GM18867 (cell line): ENCODE results near the gene STN1.
A peak's percentile ranks its signal among the peaks of the same experiment; 100 is the strongest.

Source experiments
- ATAC-seq: cut with Tn5 transposase; IDR thresholded peaks from one replicate; pipeline ENCODE4 v1.9.1; 2021; ENCODE audit warnings: mild to moderate bottlenecking, moderate library complexity; ENCODE audit not compliant: unreplicated experiment

The STN1 gene

DNA sequence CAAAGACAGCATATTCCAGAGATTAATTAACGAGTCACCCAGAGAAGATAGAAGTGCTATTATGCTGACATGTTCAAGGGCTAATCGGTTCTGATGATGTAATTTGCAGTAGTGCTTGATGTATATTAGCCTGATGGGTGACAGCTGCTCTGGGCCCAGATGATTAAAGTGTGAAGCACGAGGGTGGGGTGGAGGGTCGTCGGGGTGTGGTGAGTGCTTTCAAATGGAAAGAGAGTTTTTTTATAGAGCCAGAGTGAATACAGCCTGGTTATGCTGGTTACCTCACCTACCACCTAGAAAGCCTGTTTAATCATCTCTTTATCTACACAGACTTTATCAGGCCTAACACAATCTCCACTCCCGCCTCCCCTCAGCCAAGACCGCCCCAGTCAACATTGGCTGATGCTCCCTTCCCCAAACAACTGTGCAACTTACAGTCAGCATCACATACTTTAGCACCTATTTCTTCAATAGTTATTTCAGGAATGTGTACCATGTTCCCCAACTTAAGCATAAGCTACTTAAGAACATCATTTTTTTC lies 11.5 kb upstream of the STN1 start:
- no peak for ATAC-seq

DNA sequence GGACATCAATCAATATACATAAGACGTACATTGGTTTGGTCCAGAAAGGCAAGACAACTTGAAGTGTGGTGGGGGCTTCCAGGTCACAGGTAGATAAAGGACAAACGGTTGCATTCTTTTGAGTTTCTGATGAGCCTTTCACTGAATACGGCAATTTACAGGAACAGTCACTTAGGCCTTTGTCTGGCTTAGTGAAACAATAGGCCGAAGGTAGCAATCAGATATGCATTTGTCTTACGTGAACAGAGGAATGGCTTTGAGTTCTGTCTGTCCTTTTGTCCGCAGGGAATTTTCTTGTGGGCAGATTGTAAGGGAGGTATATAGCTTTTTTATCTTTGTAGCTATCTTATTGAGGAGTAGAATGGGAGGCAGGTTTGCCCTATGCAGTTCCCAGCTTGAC lies 10.8 kb upstream of the STN1 start:
- no peak for ATAC-seq

DNA sequence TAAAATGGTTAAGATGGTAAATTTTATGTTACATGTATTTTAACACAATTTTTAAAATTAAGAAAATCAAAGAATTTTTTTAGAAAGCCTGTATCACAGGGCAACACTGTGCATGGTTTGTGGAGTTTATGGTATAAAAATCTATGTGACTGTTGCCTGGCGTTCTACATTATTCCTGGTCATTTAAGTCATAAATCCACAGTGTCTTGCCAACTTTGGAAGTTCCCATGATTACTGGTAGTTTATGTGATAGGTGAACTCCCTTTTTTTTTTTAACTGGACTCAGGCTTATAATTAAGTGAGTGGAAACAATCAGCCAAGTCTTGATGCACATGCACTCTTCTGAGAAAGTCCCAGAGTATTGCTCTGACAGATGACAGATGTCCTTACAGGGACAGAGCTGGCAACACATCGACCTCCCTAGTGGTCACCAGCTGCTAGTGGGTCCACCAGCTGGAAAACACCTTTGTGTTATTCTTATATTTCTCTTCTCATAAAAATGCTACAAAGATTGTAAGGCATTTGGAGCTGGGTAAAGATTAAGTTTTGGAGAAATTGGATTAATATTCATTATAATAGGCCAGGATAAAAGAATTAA lies 8.8 kb upstream of the STN1 start:
- no peak for ATAC-seq

DNA sequence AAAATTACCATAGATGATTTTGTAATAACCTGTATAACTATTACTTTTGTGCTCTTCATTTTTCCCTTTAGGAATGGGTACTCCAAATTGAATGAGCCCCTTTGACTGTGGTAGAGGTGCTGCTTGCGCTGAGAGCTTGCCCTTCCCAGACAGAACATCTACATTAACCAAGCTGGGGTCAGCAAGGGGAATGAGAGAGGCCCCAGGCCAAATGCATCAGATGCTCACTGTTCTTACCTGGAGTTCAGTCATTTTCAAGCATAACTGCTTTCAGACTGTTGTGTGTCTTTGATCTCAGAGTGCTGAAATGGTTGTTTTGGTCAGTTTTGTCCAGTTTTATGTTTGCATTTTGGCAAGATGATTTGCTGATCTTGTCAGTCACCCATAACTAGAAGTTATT lies 7.6 kb upstream of the STN1 start:
- no peak for ATAC-seq

GRCh38 chr10:103923502-103923901 lies 5.5 kb upstream of the STN1 start:
- no peak for ATAC-seq

GRCh38 chr10:103922659-103923058 lies 4.7 kb upstream of the STN1 start:
- ATAC-seq: no peak

GRCh38 chr10:103921750-103922195 lies 3.8 kb upstream of the STN1 start:
- ATAC-seq: no peak

GRCh38 chr10:103921248-103921647 lies 3.3 kb upstream of the STN1 start:
- ATAC-seq: no peak

- ATAC-seq: no peak
Observed at GRCh38 chr10:103919648-103920025, 1.7 kb upstream of the STN1 start.

DNA sequence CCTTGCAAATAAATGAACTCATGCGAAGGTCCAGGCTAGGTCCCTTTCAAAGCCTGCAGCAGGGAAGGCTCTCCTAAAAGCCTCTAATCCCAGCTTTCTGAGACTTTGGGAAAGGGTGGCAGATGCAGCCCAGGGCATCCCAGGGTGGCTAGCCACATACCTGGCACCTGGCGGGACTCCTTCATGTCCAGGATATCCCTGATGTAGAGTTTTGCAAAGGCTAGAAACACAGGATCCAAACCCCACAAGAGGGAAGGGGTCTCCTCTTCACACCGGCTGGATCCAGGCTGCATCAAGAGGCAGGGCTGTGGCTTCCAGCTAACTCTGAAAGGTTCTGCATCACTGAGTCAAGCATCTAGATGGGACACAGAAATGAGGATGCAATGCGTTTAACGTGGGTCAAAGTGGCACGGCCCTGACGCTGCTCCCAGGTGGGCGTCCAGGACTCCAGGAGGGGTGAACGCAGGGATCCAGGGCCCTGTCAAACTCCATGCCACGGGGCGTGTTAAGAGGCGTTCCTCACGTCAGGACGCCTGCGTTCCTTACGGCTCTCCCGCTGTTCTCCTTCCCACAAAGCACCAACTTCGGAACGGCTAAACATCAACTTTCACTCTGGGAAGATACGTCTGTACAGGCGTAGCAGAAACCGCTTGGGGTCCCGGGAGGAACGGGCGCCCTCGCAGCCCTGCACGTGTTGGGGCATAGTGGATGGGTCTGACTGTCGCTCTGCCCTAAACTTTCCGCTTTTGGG lies 507 bp downstream of the STN1 start:
- peak; percentile 7 for ATAC-seq

DNA sequence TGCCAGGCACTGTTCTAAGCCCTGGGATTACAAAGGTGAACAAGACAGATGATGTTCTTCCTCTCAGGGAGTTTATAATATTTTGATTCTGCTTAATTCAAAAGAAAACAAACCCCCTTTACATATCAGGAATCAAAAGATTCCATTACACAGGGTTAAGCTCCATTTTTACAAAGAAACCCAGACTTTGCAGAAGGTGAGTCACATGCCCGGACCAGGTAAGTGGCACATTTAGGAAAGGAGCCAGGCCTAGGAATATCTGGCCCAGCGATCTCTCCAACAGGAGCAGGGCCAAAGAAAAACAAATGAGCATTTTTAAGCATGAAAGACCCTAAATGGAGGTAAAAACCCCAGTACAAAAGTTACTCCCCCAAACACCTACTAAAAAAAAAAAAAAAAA lies 1.1 kb downstream of the STN1 start:
- no peak for ATAC-seq

- no peak for ATAC-seq
Observed at GRCh38 chr10:103916254-103916653, 1.7 kb downstream of the STN1 start.

DNA sequence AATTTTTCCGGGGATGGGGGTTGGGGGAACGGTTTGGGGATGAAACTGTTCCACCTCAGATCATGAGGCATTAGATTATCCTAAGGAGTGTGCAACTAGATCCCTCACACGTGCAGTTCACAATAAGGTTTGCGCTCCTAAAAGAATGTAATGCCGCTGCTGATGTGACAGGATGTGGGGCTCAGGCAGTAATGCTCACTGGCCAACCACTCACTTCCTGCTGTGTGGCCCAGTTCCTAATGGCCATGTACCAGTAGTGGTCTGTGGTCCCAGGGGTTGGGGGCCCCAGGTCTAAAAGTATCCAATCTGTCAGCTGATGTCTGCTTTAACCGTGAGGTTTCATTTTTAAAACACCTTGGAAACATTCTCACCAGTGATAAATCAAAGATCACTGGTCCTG lies 2.2 kb downstream of the STN1 start:
- ATAC-seq: no peak

DNA sequence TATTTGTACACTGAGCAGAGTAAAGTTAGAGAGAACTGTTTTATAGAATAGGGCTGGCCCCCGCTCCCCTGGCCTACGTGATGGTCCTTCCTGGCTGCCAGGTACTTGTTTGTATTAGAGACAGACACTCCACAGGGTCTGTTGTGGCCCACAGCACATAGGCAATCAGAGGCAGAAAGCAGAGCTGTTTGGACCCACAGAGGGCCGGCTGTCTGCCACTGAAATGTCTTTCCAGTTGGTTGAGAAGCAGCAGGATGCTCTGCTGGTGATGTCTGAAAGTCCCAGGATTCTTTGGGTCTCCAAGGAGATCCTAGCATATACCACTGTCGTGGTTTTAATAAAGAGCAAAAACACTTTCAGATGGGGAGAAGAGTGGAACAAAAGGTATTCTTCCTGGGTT lies 5.2 kb downstream of the STN1 start:
- no peak for ATAC-seq

- no peak for ATAC-seq
Observed at GRCh38 chr10:103911021-103911459, 6.9 kb downstream of the STN1 start.

GRCh38 chr10:103910442-103911012 lies 7.5 kb downstream of the STN1 start:
- ATAC-seq: no peak

DNA sequence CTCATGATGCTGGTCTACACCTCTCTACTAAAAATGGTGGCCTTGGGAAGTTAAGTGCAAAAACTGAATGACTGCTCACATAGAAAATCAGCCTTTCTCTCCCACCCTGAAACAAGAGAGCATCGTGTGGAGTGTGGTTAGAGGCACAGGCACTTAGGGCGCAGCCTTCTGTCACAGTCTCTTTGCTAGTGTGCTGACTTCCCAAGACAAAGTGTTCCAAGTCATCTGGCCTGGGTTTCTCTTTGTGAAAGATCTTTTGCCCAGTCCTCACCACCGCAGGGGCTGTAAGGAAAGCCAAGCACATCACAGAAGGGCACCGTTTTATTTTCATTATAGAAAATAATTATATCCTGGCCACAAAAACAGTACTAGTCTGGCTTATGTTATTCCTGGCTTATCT lies 12.5 kb downstream of the STN1 start:
- ATAC-seq: no peak

- no peak for ATAC-seq
Observed at GRCh38 chr10:103901299-103901698, 16.7 kb downstream of the STN1 start.

DNA sequence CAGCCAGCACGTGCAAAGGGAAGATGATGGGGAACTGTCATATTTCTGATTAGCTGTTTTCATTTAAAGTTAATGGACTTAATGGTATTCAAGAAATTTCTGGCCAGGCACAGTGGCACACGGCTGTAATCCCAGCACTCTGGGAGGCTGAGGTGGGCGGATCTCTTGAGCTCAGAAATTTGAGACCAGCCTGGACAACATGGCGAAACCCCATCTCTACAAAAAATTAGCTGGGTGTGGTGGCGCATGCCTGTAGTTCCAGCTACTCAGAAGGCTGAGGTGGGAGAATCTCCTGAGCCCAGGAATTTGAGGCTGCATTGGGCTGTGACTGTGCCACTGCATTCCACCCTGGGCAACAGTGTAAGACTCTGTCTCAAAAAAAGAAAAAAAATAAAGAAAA lies 18.7 kb downstream of the STN1 start:
- ATAC-seq: no peak

GRCh38 chr10:103897241-103897774 lies 20.7 kb downstream of the STN1 start:
- no peak for ATAC-seq

GRCh38 chr10:103896225-103896624 lies 21.8 kb downstream of the STN1 start:
- ATAC-seq: no peak
